H9 (cell line): ENCODE results near the gene ERC1. TPM values are rescaled to one million over a fixed set of nuclear protein-coding genes. Genes with fewer than 3 reads are reported as not detected.

Experiments used
- DNase-seq: peaks from one replicate; pipeline ENCODE4 v3.0.0-alpha.2; 2017
- H2AFZ ChIP-seq: one replicate; pipeline ENCODE4 v1.6.1; 2013; ENCODE audit warnings: mild to moderate bottlenecking, low read length, control low read depth, moderate library complexity
- H2AK5ac ChIP-seq: 2 replicates; pipeline ENCODE4 v1.6.1; 2013; ENCODE audit warnings: low read length, control low read depth, mixed read lengths; ENCODE audit not compliant: insufficient read length
- H2BK120ac ChIP-seq: one replicate; pipeline ENCODE4 v1.6.1; 2013; ENCODE audit warnings: low read depth, mild to moderate bottlenecking, low read length, control low read depth, inconsistent platforms; ENCODE audit not compliant: poor library complexity, severe bottlenecking
- H2BK12ac ChIP-seq: 2 replicates; pipeline ENCODE4 v1.6.1; 2013; ENCODE audit warnings: low read length, control low read depth, mixed read lengths, low read depth; ENCODE audit not compliant: insufficient read length
- H2BK15ac ChIP-seq: 2 replicates; pipeline ENCODE4 v1.6.1; 2013; ENCODE audit warnings: low read depth, low read length, control low read depth
- H2BK20ac ChIP-seq: one replicate; pipeline ENCODE4 v1.6.1; 2013; ENCODE audit warnings: low read depth, mild to moderate bottlenecking, low read length, control low read depth, inconsistent platforms; ENCODE audit not compliant: poor library complexity, severe bottlenecking
- H2BK5ac ChIP-seq: 2 replicates; pipeline ENCODE4 v1.6.1; 2013; ENCODE audit warnings: low read length, control low read depth, mixed read lengths; ENCODE audit not compliant: insufficient read length
- H3K14ac ChIP-seq: 2 replicates; pipeline ENCODE4 v1.6.1; 2013; ENCODE audit warnings: low read length, control low read depth; ENCODE audit not compliant: insufficient read depth
- H3K18ac ChIP-seq: 2 replicates; pipeline ENCODE4 v1.6.1; 2013; ENCODE audit warnings: low read depth, mild to moderate bottlenecking, mixed read lengths, low read length, control low read depth; ENCODE audit not compliant: insufficient read length
- H3K23ac ChIP-seq: 2 replicates; pipeline ENCODE4 v1.6.1; 2013; ENCODE audit warnings: low read length, control low read depth, mixed read lengths, low read depth; ENCODE audit not compliant: insufficient read length
- H3K23me2 ChIP-seq: 2 replicates; pipeline ENCODE4 v1.6.1; 2013; ENCODE audit warnings: low read depth, mild to moderate bottlenecking, mixed read lengths, low read length, control low read depth; ENCODE audit not compliant: insufficient read length, poor library complexity, severe bottlenecking
- H3K27ac ChIP-seq: 2 replicates; pipeline ENCODE4 v1.5.1; 2013; ENCODE audit warnings: low read length, control low read depth, mixed read lengths, low read depth; ENCODE audit not compliant: insufficient read length
- H3K27me3 ChIP-seq: 2 replicates; pipeline ENCODE4 v1.6.1; 2013; ENCODE audit warnings: low read length, control low read depth, inconsistent platforms; ENCODE audit not compliant: insufficient read depth
- H3K4ac ChIP-seq: 2 replicates; pipeline ENCODE4 v1.6.1; 2013; ENCODE audit warnings: low read depth, mild to moderate bottlenecking, control low read depth, inconsistent platforms, low read length, moderate library complexity
- H3K4me1 ChIP-seq: 2 replicates; pipeline ENCODE4 v1.6.1; 2013; ENCODE audit warnings: low read length, control low read depth, inconsistent platforms; ENCODE audit not compliant: insufficient read depth
- H3K4me2 ChIP-seq: 2 replicates; pipeline ENCODE4 v1.6.1; 2013; ENCODE audit warnings: low read length, control low read depth, mixed read lengths; ENCODE audit not compliant: insufficient read length, insufficient read depth
- H3K56ac ChIP-seq: 2 replicates; pipeline ENCODE4 v1.6.1; 2013; ENCODE audit warnings: low read depth, mild to moderate bottlenecking, mixed read lengths, low read length, control low read depth; ENCODE audit not compliant: insufficient read length
- H3K79me1 ChIP-seq: 2 replicates; pipeline ENCODE4 v1.6.1; 2013; ENCODE audit warnings: low read depth, mild to moderate bottlenecking, moderate library complexity, low read length, control low read depth, inconsistent platforms; ENCODE audit not compliant: insufficient read depth, poor library complexity, severe bottlenecking
- H3K79me2 ChIP-seq: 2 replicates; pipeline ENCODE4 v1.6.1; 2013; ENCODE audit warnings: low read length, control low read depth, inconsistent platforms; ENCODE audit not compliant: insufficient read depth
- H3K9ac ChIP-seq: 2 replicates; pipeline ENCODE4 v1.6.1; 2013; ENCODE audit warnings: low read length, control low read depth, mixed read lengths; ENCODE audit not compliant: insufficient read length; ENCODE audit errors: extremely low read depth
- H3K9me3 ChIP-seq: one replicate; pipeline ENCODE4 v1.6.1; 2013; ENCODE audit warnings: low read depth, low read length, inconsistent platforms; ENCODE audit not compliant: control insufficient read depth
- H3T11ph ChIP-seq: one replicate; pipeline ENCODE4 v1.6.1; 2013; ENCODE audit warnings: mild to moderate bottlenecking, low read length, control low read depth, inconsistent platforms
- H4K20me1 ChIP-seq: one replicate; pipeline ENCODE4 v1.6.1; 2013; ENCODE audit not compliant: control insufficient read depth, insufficient read length, insufficient read depth
- H4K5ac ChIP-seq: 2 replicates; pipeline ENCODE4 v1.6.1; 2013; ENCODE audit warnings: low read depth, mild to moderate bottlenecking, mixed read lengths, low read length, control low read depth; ENCODE audit not compliant: insufficient read length
- H4K8ac ChIP-seq: replicated peaks from 2 replicates; pipeline ENCODE4 v1.6.1; 2013; ENCODE audit warnings: low read length, control low read depth, mixed read lengths, low read depth; ENCODE audit not compliant: insufficient read length
- H4K91ac ChIP-seq: 2 replicates; pipeline ENCODE4 v1.6.1; 2013; ENCODE audit warnings: low read depth, mild to moderate bottlenecking, moderate library complexity, mixed read lengths, low read length, control low read depth; ENCODE audit not compliant: insufficient read length
- H3K27ac Mint-ChIP-seq, 3 experiments: 2 replicates in 2 of 3; 3 replicates in 1 of 3; pipeline ENCODE4 v1.8.0; 2020 to 2021; ENCODE audit warnings: mixed read lengths in 3 of 3, mild to moderate bottlenecking in 1 of 3, moderate library complexity in 1 of 3
- H3K27me3 Mint-ChIP-seq: 2 replicates; pipeline ENCODE4 v1.8.0; 2021; ENCODE audit warnings: low read depth, mild to moderate bottlenecking, moderate library complexity, mixed read lengths
- H3K36me3 Mint-ChIP-seq, 3 experiments: 2 replicates in 2 of 3; 3 replicates in 1 of 3; pipeline ENCODE4 v1.8.0; 2020 to 2021; ENCODE audit warnings: low read depth in 3 of 3, mixed read lengths in 3 of 3; ENCODE audit not compliant: insufficient read depth in 1 of 3
- H3K4me1 Mint-ChIP-seq, 2 experiments: 2 replicates each; pipeline ENCODE4 v1.8.0; 2020; ENCODE audit warnings: mixed read lengths in 2 of 2
- H3K4me3 Mint-ChIP-seq, 2 experiments: 2 replicates in 1 of 2; 3 replicates in 1 of 2; pipeline ENCODE4 v1.8.0; 2020 to 2021; ENCODE audit warnings: mild to moderate bottlenecking in 2 of 2, mixed read lengths in 2 of 2, moderate library complexity in 1 of 2
- H3K9me3 Mint-ChIP-seq, 2 experiments: 2 replicates in 1 of 2; 3 replicates in 1 of 2; pipeline ENCODE4 v1.8.0; 2020; ENCODE audit warnings: mild to moderate bottlenecking in 2 of 2, mixed read lengths in 2 of 2, moderate library complexity in 1 of 2
- CTCF ChIP-seq: fragments of 200-600 bp; sonication (generic); conservative IDR thresholded peaks from 3 replicates; pipeline ENCODE4 v1.8.0; 2021; ENCODE audit warnings: antibody characterized with exemption, mild to moderate bottlenecking
- WGBS: extraction: QIAGEN DNeasy Blood & Tissue Kit; methylation state at CpG from one replicate; pipeline ENCODE4 v1.1.7; 2013; ENCODE audit warnings: missing lambda C conversion rate, low lambda C conversion rate, mixed read lengths; ENCODE audit not compliant: insufficient read length; ENCODE audit errors: extremely low coverage; 5-methylcytosine and 5-hydroxymethylcytosine counted together
- total RNA-seq: library from RNA; stranded (reverse); gene quantifications from 2 replicates; pipeline ENCODE4 v1.2.1, GENCODE V29; 2021

The ERC1 gene
- total RNA-seq, 1 experiment from 2014 or later = 51.2 TPM

- no peak overlapping the region for H2AK5ac ChIP-seq
- H3K79me2 ChIP-seq = peaks cover 3% of the 10 kb centered on the region; the same call in 1 of the 2 replicates
- H3K27ac Mint-ChIP-seq = no peak overlapping the region; a peak in 1 of 7 replicates
- TF ChIP-seq CTCF = no peak
- no peaks in the 10 kb centered on the region; the same call in 1 of the 2 replicates for H3K4me1 ChIP-seq
- no peak overlapping the region for H2BK12ac ChIP-seq
- H4K20me1 ChIP-seq = no peaks in the 10 kb centered on the region
- no peak overlapping the region for H2BK120ac ChIP-seq
- no peak overlapping the region for H3T11ph ChIP-seq
- H3K4ac ChIP-seq = no peak overlapping the region
- H2BK20ac ChIP-seq = no peak overlapping the region
- 100% methylated on average over 1 of the region's 6 CpGs for WGBS
- H3K9ac ChIP-seq = no peak overlapping the region
- no peak overlapping the region for H3K27ac ChIP-seq
- no peaks in the 10 kb centered on the region for H3K23me2 ChIP-seq
- H3K4me3 Mint-ChIP-seq = no peak overlapping the region
- no peak overlapping the region for H2AFZ ChIP-seq
- no peak overlapping the region for H3K4me2 ChIP-seq
- no peak overlapping the region for H3K14ac ChIP-seq
- H4K91ac ChIP-seq = no peak overlapping the region
- H3K36me3 Mint-ChIP-seq = peaks cover 6 to 30% (median 21%) of the 10 kb centered on the region in 3 experiments; a peak in 6 of 7 replicates
- H4K5ac ChIP-seq = no peak overlapping the region
- no peaks in the 10 kb centered on the region for H3K27me3 Mint-ChIP-seq
- H3K9me3 Mint-ChIP-seq = peaks cover 0 to 6% of the 10 kb centered on the region in 2 experiments; a peak in 1 of 5 replicates
- no peak overlapping the region for H3K23ac ChIP-seq
- H3K18ac ChIP-seq = no peak overlapping the region
- peaks cover 3 to 10% of the 10 kb centered on the region in 2 experiments; a peak in 3 of 4 replicates for H3K4me1 Mint-ChIP-seq
- no peaks in the 10 kb centered on the region for H3K9me3 ChIP-seq
- H2BK5ac ChIP-seq = no peak overlapping the region
- no peak overlapping the region for H4K8ac ChIP-seq
- H3K56ac ChIP-seq = no peak overlapping the region
- DNase-seq = no peak
- H3K79me1 ChIP-seq = no peaks in the 10 kb centered on the region
- no peak overlapping the region for H2BK15ac ChIP-seq
- H3K27me3 ChIP-seq = no peaks in the 10 kb centered on the region
These were observed 44.4 kb upstream of the ERC1 start for GRCh38 chr12:946631-947030.
